CD4-positive, CD25-positive, alpha-beta regulatory T cell (primary cell): ENCODE data around the gene PAM16. TPM values are rescaled to one million over a fixed set of nuclear protein-coding genes. Genes with fewer than 3 reads are reported as not detected.

Experiments used
- ATAC-seq, 2 donors: fragments of 150-1000 bp; cut with Tn5 transposase; one replicate each; pipeline ENCODE4 v1.10.0; 2021; ENCODE audit warnings: low read depth in 2 of 2, moderate number of reproducible peaks in 2 of 2, moderate library complexity in 1 of 2
- DNase-seq, 3 donors: peaks; one replicate each; pipeline versions ENCODE4 v3.0.0 to v3.0.0-alpha.2; 2012 to 2022; ENCODE audit warnings: mixed read lengths in 1 of 3
- H3K27ac ChIP-seq: one replicate; pipeline ENCODE4 v1.7.0; 2013; ENCODE audit warnings: mild to moderate bottlenecking, low read length; ENCODE audit not compliant: insufficient read depth, poor library complexity, severe bottlenecking
- H3K27me3 ChIP-seq: one replicate; pipeline ENCODE4 v1.7.0; 2013; ENCODE audit warnings: low read length; ENCODE audit not compliant: control insufficient read depth, insufficient read depth
- H3K36me3 ChIP-seq: one replicate; pipeline ENCODE4 v1.7.0; 2013; ENCODE audit warnings: mild to moderate bottlenecking, low read length, moderate library complexity; ENCODE audit not compliant: control insufficient read depth, insufficient read depth
- H3K4me1 ChIP-seq: 2 replicates; pipeline ENCODE4 v1.7.0; 2013; ENCODE audit warnings: mild to moderate bottlenecking, low read length; ENCODE audit not compliant: insufficient read depth, control insufficient read depth, poor library complexity, severe bottlenecking
- H3K4me3 ChIP-seq: one replicate; pipeline ENCODE4 v1.7.0; 2013; ENCODE audit warnings: low read depth, mild to moderate bottlenecking, low read length, moderate library complexity
- H3K9me3 ChIP-seq, 2 experiments: 1 replicate in 1 of 2; 2 replicates in 1 of 2; pipeline ENCODE4 v1.7.0; 2013; ENCODE audit warnings: low read length in 2 of 2, mild to moderate bottlenecking in 1 of 2, moderate library complexity in 1 of 2; ENCODE audit not compliant: control insufficient read depth in 2 of 2
- H3K27ac Mint-ChIP-seq, 3 donors: one replicate each; pipeline ENCODE4 v1.8.0; 2020 to 2022; ENCODE audit warnings: mild to moderate bottlenecking in 3 of 3, mixed read lengths in 3 of 3, moderate library complexity in 2 of 3
- H3K27me3 Mint-ChIP-seq: one replicate; pipeline ENCODE4 v1.8.0; 2022; ENCODE audit warnings: mild to moderate bottlenecking, mixed read lengths
- H3K36me3 Mint-ChIP-seq: one replicate; pipeline ENCODE4 v1.8.0; 2020; ENCODE audit warnings: mixed read lengths
- H3K4me1 Mint-ChIP-seq, 4 donors: one replicate each; pipeline ENCODE4 v1.8.0; 2020 to 2022; ENCODE audit warnings: mixed read lengths in 4 of 4, mild to moderate bottlenecking in 1 of 4
- H3K4me3 Mint-ChIP-seq, 4 donors: one replicate each; pipeline ENCODE4 v1.8.0; 2020 to 2022; ENCODE audit warnings: mild to moderate bottlenecking in 4 of 4, mixed read lengths in 4 of 4, moderate library complexity in 3 of 4
- H3K9me3 Mint-ChIP-seq, 7 donors: one replicate each; pipeline ENCODE4 v1.8.0; 2020 to 2022; ENCODE audit warnings: mixed read lengths in 7 of 7, mild to moderate bottlenecking in 3 of 7, moderate library complexity in 2 of 7
- polyA plus RNA-seq, 4 donors: library from polyadenylated mRNA; unstranded; fragments of 300-500 nt; fragmentation: Illumina TruSeq; gene quantifications; one replicate each; pipeline ENCODE4 v1.2.3, GENCODE V29; 2021
- total RNA-seq: library from RNA; stranded (reverse); gene quantifications from one replicate; pipeline ENCODE4 v1.2.3, GENCODE V29; 2022

PAM16 gene
- total and polyA plus RNA-seq, 5 donors from 2014 or later: 26.2 to 44.9 (median 39.6) TPM

DNA sequence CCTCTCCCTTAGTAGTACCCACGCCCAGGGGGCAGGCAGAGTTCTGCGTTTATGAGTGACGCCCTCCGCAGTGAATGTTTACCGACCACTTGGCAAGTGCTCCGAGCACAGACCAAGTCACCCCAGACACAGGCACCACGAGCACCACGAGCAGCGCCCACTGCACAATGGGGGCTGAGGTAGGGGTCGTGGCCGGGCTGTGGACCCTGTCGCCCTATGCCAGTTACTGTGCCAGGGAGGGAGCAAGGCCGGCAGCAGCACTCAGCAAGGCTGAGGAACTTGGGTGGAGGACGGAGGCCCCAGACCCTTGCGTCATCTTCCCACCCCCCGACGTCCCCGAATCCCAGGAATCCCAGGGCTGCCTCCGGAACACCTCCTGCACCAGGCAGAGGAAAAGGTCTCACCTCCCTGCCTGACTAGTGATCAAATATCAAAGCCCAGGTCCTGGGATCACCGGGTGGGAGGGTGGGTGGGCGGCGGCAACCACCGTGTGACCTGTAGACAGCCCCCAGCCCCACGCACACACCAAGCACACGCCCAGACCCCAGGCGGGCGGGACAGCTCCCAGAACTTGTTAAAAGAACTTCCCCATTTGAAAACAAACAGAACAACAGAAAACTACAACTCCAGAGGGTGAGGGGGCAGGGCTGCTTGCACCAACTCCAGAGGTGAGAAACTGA is 25.9 kb upstream of the PAM16 start:
- Histone ChIP-seq H3K27ac (no peak overlapping the region), H3K27me3 (no peaks in the 10 kb centered on the region), H3K9me3 (no peaks in the 10 kb centered on the region), H3K4me1 (peaks cover 34% of the 10 kb centered on the region), H3K4me3 (no peak overlapping the region), H3K36me3 (peaks cover 23% of the 10 kb centered on the region)
- Mint-ChIP-seq H3K27ac (no peak overlapping the region), H3K4me1 (peaks cover 0 to 34% (median 11%) of the 10 kb centered on the region in 4 donors), H3K27me3 (no peaks in the 10 kb centered on the region), H3K4me3 (no peak overlapping the region), H3K36me3 (no peaks in the 10 kb centered on the region), H3K9me3 (peaks cover 0 to 2% (median 0%) of the 10 kb centered on the region in 7 donors)
- DNase-seq (no peak), ATAC-seq (no peak)

DNA sequence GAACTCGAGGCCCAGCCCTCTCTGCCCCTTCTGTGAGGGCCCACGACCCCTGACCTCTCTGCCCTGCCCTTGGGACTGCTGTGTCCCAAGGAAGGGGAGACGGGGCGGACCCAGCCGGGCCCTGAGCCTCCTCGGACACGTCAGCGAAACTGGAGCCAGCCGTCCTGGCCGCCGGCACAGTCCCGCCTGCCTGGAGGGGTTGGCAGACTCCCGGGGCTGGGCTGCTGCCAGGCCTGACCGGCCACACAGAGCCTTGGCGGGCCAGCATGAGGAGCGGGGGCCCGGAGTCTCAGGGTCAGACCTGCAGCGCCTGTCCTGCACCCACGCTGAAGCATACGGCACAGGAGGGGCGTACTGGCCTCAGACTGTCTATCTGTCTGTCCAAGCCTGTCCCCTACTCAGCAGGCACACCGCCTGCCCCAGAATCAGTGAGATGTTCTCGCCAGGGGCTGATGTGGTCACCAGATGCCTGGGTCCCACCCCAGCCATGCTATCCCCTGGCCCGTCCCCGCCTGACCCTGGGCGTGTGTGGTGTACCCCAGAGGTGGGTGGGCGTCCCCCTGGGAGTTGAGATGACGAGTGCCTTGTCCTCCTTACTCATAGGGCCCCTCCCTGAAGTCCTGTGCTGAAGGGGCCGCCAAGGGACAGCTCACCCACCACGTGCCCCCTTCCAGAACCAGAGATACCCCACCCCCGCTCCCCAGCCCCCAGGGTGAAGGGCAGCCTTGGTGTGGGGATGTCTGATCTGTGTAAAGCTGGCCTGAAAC is 25.2 kb upstream of the PAM16 start:
- no peak overlapping the region for H3K27ac ChIP-seq
- no peaks in the 10 kb centered on the region for H3K9me3 ChIP-seq
- Mint-ChIP-seq H3K27ac (no peak overlapping the region), H3K27me3 (no peaks in the 10 kb centered on the region), H3K9me3 (peaks cover 0 to 2% (median 0%) of the 10 kb centered on the region in 7 donors), H3K36me3 (no peaks in the 10 kb centered on the region), H3K4me3 (no peak overlapping the region), H3K4me1 (peaks cover 0 to 36% (median 11%) of the 10 kb centered on the region in 4 donors)
- no peak for DNase-seq
- no peaks in the 10 kb centered on the region for H3K27me3 ChIP-seq
- no peak for ATAC-seq
- peaks cover 39% of the 10 kb centered on the region for H3K4me1 ChIP-seq
- H3K36me3 ChIP-seq: peaks cover 22% of the 10 kb centered on the region
- no peak overlapping the region for H3K4me3 ChIP-seq

DNA sequence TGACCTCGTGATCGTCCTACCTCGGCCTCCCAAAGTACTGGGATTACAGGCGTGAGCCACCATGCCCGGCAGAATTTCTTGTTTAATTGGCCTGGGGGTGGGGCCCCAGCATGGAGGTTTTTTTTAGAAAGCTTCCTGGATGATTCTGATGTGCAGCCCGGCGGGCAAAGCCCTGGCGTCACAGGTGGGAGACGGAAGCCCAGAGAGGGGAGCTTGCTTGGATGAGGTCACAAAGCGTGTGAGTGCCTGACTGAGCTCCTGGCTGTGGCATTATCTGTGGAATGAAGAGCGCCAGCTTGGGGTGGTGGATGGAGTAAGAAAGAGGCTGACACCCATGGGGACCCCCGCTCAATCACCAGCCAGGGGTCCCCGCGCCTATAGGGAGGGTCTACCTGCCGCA is 24.6 kb upstream of the PAM16 start:
- Mint-ChIP-seq H3K4me1 (peaks cover 0 to 36% (median 11%) of the 10 kb centered on the region in 4 donors), H3K27me3 (no peaks in the 10 kb centered on the region), H3K36me3 (no peaks in the 10 kb centered on the region), H3K9me3 (no peaks in the 10 kb centered on the region), H3K4me3 (no peak overlapping the region), H3K27ac (no peak overlapping the region)
- Histone ChIP-seq H3K36me3 (peaks cover 16% of the 10 kb centered on the region), H3K27me3 (no peaks in the 10 kb centered on the region), H3K27ac (no peak overlapping the region), H3K4me1 (peaks cover 39% of the 10 kb centered on the region), H3K4me3 (no peak overlapping the region), H3K9me3 (no peaks in the 10 kb centered on the region)
- no peak for DNase-seq
- no peak for ATAC-seq

DNA sequence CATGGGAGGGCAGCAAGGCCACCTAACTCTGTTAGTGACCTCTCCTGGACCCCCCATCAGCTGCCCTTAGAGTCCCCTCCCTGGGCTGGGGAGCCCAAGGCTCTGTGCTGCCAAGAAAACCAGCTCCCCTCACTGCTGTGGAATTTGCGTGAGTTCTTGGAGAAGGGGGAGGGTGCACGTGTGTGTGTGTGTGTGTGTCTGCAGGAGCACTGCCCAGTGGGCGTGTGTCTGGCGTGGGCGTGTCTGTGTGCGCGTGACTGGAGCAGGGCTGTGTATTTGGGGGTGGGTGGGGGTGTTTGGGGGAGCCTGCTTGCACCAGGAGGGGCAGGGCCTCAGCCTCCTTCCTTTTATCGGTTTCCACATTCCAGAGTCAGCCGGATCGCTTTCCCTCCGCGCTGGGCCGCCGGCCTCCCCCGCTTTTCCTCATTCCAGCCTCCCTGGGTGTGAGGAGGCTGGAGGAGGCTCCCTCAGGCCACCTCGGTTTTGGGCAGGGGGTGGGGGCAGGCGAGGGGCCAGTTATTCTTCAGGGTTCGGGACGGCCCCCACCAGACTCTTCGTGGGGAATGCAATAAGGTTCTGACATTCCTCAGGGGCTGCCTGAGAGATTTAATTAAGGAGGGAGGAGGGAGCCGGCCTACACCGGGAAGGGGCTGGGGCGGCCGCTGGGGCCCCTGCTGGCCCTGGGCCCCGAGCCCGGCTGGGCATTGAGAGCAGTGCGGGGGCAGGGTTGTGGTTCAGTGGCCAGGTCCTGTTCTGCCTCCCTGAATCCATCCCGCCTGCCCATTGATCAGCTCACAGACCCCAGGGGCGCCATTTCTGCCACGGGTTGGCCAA is 23.0 kb upstream of the PAM16 start:
- no peaks in the 10 kb centered on the region for H3K36me3 Mint-ChIP-seq
- H3K4me3 ChIP-seq: no peak overlapping the region
- H3K4me1 Mint-ChIP-seq: peaks cover 0 to 38% (median 11%) of the 10 kb centered on the region in 4 donors
- H3K27me3 ChIP-seq: no peaks in the 10 kb centered on the region
- H3K27ac Mint-ChIP-seq: peak overlapping the region in 1 of 3 donors; percentile 36
- no peak for ATAC-seq
- no peaks in the 10 kb centered on the region for H3K9me3 ChIP-seq
- no peaks in the 10 kb centered on the region for H3K9me3 Mint-ChIP-seq
- H3K36me3 ChIP-seq: peaks cover 8% of the 10 kb centered on the region
- H3K4me1 ChIP-seq: peaks cover 37% of the 10 kb centered on the region
- peak overlapping the region in 3 of 4 donors; percentile 32 to 49 (median 41) for H3K4me3 Mint-ChIP-seq
- no peak overlapping the region for H3K27ac ChIP-seq
- no peaks in the 10 kb centered on the region for H3K27me3 Mint-ChIP-seq
- DNase-seq: no peak

DNA sequence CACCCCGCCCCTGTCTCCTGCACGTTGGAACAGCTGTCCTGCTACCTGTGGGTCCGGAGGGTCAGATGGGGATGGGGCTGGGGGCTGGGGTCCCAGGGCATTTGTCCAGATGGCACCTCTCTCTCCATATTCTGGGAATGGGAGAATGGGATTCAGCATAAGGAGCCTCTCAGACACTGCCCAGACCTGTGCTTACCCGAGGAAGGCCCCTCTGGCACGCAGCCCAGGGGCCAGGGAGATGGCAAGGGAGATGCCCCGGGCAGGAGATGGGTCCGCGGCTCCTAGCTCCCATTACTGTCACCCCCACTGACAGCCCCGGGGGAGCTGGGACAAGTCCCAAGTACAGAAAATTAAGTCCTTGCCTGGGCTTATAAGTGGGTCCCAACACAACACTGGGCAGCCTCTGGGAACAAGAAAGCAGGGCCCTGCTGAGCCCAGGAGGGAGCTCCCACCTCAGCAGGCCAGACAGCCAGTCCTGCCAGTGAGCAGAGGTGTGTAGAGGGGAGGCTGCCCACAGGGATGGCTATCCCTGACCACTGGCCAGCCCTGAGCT is 22.3 kb upstream of the PAM16 start:
- H3K4me1 ChIP-seq: peaks cover 37% of the 10 kb centered on the region

DNA sequence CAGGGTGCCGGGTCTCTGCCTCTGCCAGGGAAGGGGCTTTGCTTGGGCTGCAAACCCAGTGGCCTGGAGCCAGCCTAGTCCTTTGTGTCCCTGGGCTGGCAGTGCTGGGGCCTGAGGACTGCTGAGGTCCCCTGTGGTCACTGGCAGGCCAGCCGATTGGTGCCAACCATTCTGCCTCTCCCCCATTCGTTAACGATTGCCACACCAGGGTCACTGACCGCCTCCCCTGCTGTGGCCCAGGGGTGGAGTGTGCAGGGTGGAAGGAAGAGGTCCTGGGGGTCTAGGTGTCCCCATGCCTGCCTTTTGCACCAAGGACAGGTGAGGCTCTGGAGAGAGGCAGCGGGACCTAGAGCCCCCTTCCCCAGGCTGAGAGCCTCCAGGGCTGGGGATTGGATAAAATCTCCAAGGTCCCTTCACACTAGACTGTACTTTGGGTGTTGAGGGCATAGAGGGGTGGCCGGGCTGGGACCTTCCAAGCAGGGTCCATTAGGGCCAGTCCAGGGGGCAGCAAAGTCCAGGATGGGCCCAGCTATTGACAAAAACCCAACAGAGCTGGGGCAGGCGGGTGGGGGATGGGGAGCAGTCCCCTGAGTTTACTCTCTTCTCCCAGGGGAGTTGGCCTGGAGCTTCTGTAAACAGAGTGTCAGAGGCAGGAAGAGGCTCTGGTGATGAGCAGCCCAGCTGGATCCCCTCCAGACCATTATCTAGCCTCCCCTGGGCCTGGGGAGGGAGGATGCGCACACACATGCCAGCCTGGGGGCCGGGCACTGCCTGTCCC is 21.6 kb upstream of the PAM16 start:
- Histone ChIP-seq H3K36me3 (peaks cover 6% of the 10 kb centered on the region), H3K27me3 (no peaks in the 10 kb centered on the region), H3K4me1 (peaks cover 37% of the 10 kb centered on the region), H3K9me3 (no peaks in the 10 kb centered on the region), H3K27ac (peak overlapping the region; percentile 6), H3K4me3 (no peak overlapping the region)
- no peaks in the 10 kb centered on the region for H3K9me3 Mint-ChIP-seq
- peaks cover 0 to 37% (median 11%) of the 10 kb centered on the region in 4 donors for H3K4me1 Mint-ChIP-seq
- peak overlapping the region; percentile 47 to 86 (median 84) for H3K4me3 Mint-ChIP-seq
- no peak for ATAC-seq
- H3K27me3 Mint-ChIP-seq: no peaks in the 10 kb centered on the region
- no peak for DNase-seq
- H3K36me3 Mint-ChIP-seq: no peaks in the 10 kb centered on the region
- peak overlapping the region; percentile 15 to 75 (median 26) for H3K27ac Mint-ChIP-seq

More for the DNA sequence above, 22.3 kb upstream of the PAM16 start:
- peaks cover 8% of the 10 kb centered on the region for H3K36me3 ChIP-seq
- Mint-ChIP-seq H3K27me3 (no peaks in the 10 kb centered on the region), H3K36me3 (no peaks in the 10 kb centered on the region), H3K4me1 (peaks cover 0 to 41% (median 11%) of the 10 kb centered on the region in 4 donors), H3K4me3 (peak overlapping the region in 2 of 4 donors; percentile 32 to 47), H3K9me3 (no peaks in the 10 kb centered on the region), H3K27ac (no peak overlapping the region)
- no peak overlapping the region for H3K4me3 ChIP-seq
- ATAC-seq (no peak), DNase-seq (no peak)
- H3K27ac ChIP-seq: no peak overlapping the region
- no peaks in the 10 kb centered on the region for H3K27me3 ChIP-seq
- no peaks in the 10 kb centered on the region for H3K9me3 ChIP-seq
